SK-N-SH (cell line): Measurements from ENCODE around the gene MAT1A. TPM values are rescaled to one million over a fixed set of nuclear protein-coding genes. Genes with fewer than 3 reads are reported as not detected.

Experiments
- CTCF ChIA-PET: fragments of 300-600, 350-600 bp; formaldehyde crosslinking; extraction: SDS; loops from one replicate; lab custom pipeline; 2021; lab: Yijun Ruan, JAX
- POLR2A ChIA-PET: fragments of 350-600 bp; sonication (Branson Sonifier 250); formaldehyde crosslinking; extraction: SDS; loops from one replicate; lab custom pipeline; 2020; ENCODE audit warnings: antibody characterized with exemption, inconsistent platforms; lab: Yijun Ruan, JAX
- DNase-seq: peaks from one replicate; pipeline ENCODE4 v3.0.0; 2012
- H2AFZ ChIP-seq: fragments of 200-600 bp; sonication (generic); 2 replicates; pipeline ENCODE4 v1.8.1; 2016; ENCODE audit warnings: antibody characterized with exemption, mild to moderate bottlenecking, low read depth
- H3F3A ChIP-seq: fragments of 200-600 bp; sonication (generic); replicated peaks from 2 replicates; pipeline ENCODE3; 2016; ENCODE audit warnings: antibody characterized with exemption, mild to moderate bottlenecking; ENCODE audit not compliant: insufficient read depth
- H3K27ac ChIP-seq, 2 experiments: fragments of 200-500 bp in 1 of 2; fragments of 200-600 bp in 1 of 2; sonication (Bioruptor generic) in 1 of 2; sonication (generic), shearing (Covaris generic) in 1 of 2; 2 replicates each; pipeline versions ENCODE4 v1.5.1 to v1.6.1; 2014 to 2016; ENCODE audit warnings: low read depth in 2 of 2, inconsistent platforms in 1 of 2, low read length in 1 of 2, mild to moderate bottlenecking in 1 of 2, mixed read lengths in 1 of 2
- H3K27me3 ChIP-seq: fragments of 200-600 bp; sonication (generic), shearing (Covaris generic); 2 replicates; pipeline ENCODE4 v1.6.1; 2016; ENCODE audit warnings: mixed run types; ENCODE audit not compliant: insufficient read depth
- H3K36me3 ChIP-seq, 2 experiments: fragments of 200-500 bp in 1 of 2; fragments of 200-600 bp in 1 of 2; sonication (Bioruptor generic) in 1 of 2; sonication (generic) in 1 of 2; replicated peaks in 1 of 2; 2 replicates each; pipeline versions ENCODE3 to v1.5.1; 2014 to 2016; ENCODE audit warnings: low read length in 1 of 2, mild to moderate bottlenecking in 1 of 2; ENCODE audit not compliant: insufficient read depth in 2 of 2, control insufficient read depth in 1 of 2
- H3K4me1 ChIP-seq, 2 experiments: fragments of 200-500 bp in 1 of 2; fragments of 200-600 bp in 1 of 2; sonication (Bioruptor generic) in 1 of 2; sonication (generic), shearing (Covaris generic) in 1 of 2; 2 replicates each; pipeline versions ENCODE4 v1.5.1 to v1.6.1; 2014 to 2016; ENCODE audit warnings: low read depth in 1 of 2, low read length in 1 of 2, mixed run types in 1 of 2; ENCODE audit not compliant: insufficient read depth in 2 of 2, control insufficient read depth in 1 of 2
- H3K4me2 ChIP-seq: fragments of 200-600 bp; sonication (generic), shearing (Covaris generic); 2 replicates; pipeline ENCODE4 v1.6.1; 2017; ENCODE audit warnings: mixed run types
- H3K4me3 ChIP-seq, 2 experiments: fragments of 200-500 bp in 1 of 2; fragments of 200-600 bp in 1 of 2; sonication (Bioruptor generic) in 1 of 2; sonication (generic), shearing (Covaris generic) in 1 of 2; 2 replicates each; pipeline versions ENCODE4 v1.5.1 to v1.8.1; 2014 to 2016; ENCODE audit warnings: low read depth in 2 of 2, inconsistent platforms in 1 of 2, low read length in 1 of 2, mild to moderate bottlenecking in 1 of 2, mixed read lengths in 1 of 2, moderate library complexity in 1 of 2
- H3K79me2 ChIP-seq: fragments of 200-600 bp; sonication (generic); 2 replicates; pipeline ENCODE4 v1.8.1; 2017; ENCODE audit warnings: mild to moderate bottlenecking; ENCODE audit not compliant: insufficient read depth
- H3K9ac ChIP-seq: fragments of 200-600 bp; sonication (generic); 2 replicates; pipeline ENCODE4 v1.6.1; 2017; ENCODE audit warnings: mixed run types
- H3K9me2 ChIP-seq: fragments of 200-600 bp; sonication (generic); 2 replicates; pipeline ENCODE4 v1.6.1; 2017; ENCODE audit warnings: mixed run types
- H3K9me3 ChIP-seq: fragments of 200-600 bp; sonication (generic); 2 replicates; pipeline ENCODE4 v1.6.1; 2017; ENCODE audit warnings: mixed run types, mild to moderate bottlenecking, moderate library complexity
- H4K20me1 ChIP-seq: fragments of 200-600 bp; sonication (generic); 2 replicates; pipeline ENCODE4 v1.6.1; 2017; ENCODE audit warnings: mild to moderate bottlenecking, mixed run types; ENCODE audit not compliant: insufficient read depth
- ELF1 ChIP-seq: IDR thresholded peaks from 2 replicates; pipeline ENCODE4 v1.4.0; 2012
- EP300 ChIP-seq, 2 experiments: IDR thresholded peaks; 2 replicates each; pipeline versions ENCODE4 v1.4.0 to v1.6.1; 2012; ENCODE audit warnings: borderline replicate concordance in 1 of 2, low read depth in 1 of 2, low read length in 1 of 2
- FOXJ3 ChIP-seq: sonication (generic); formaldehyde crosslinking; IDR thresholded peaks from 2 replicates; pipeline ENCODE4 v1.5.1; 2020; ENCODE audit warnings: mild to moderate bottlenecking, missing genetic modification reagents
- IRF3 ChIP-seq: fragments of 150-350 bp; IDR thresholded peaks from 2 replicates; pipeline ENCODE4 v1.6.1; 2016; ENCODE audit warnings: mild to moderate bottlenecking, low read depth, low read length
- MXI1 ChIP-seq: IDR thresholded peaks from 2 replicates; pipeline ENCODE4 v1.6.1; 2012; ENCODE audit warnings: mild to moderate bottlenecking, low read depth, low read length, improper control_type of control experiment
- NRF1 ChIP-seq: IDR thresholded peaks from 2 replicates; pipeline ENCODE4 v1.6.1; 2012; ENCODE audit warnings: low read depth, mild to moderate bottlenecking, low read length
- POLR2AphosphoS5 ChIP-seq: IDR thresholded peaks from 2 replicates; pipeline ENCODE4 v1.6.1; 2012; ENCODE audit warnings: low read depth, low read length
- REST ChIP-seq: IDR thresholded peaks from 2 replicates; pipeline ENCODE4 v1.6.1; 2012; ENCODE audit warnings: mild to moderate bottlenecking, low read depth, low read length, moderate library complexity
- RXRA ChIP-seq: IDR thresholded peaks from 2 replicates; pipeline ENCODE4 v1.4.0; 2012; ENCODE audit warnings: low read depth, mild to moderate bottlenecking, borderline replicate concordance
- SIN3A ChIP-seq: IDR thresholded peaks from 2 replicates; pipeline ENCODE4 v1.6.1; 2012; ENCODE audit warnings: low read depth, mild to moderate bottlenecking, low read length, moderate library complexity, borderline replicate concordance
- SMC3 ChIP-seq: IDR thresholded peaks from 2 replicates; pipeline ENCODE4 v1.6.1; 2012; ENCODE audit warnings: low read depth, low read length, improper control_type of control experiment
- USF1 ChIP-seq: IDR thresholded peaks from 2 replicates; pipeline ENCODE4 v1.4.0; 2012; ENCODE audit warnings: low read depth, borderline replicate concordance
- USF2 ChIP-seq: fragments of 150-350 bp; IDR thresholded peaks from 2 replicates; pipeline ENCODE4 v1.6.1; 2017; ENCODE audit warnings: antibody characterized with exemption, low read length, low read depth, borderline replicate concordance
- WGBS: methylation state at CpG from one replicate; pipeline ENCODE4 v1.1.6; 2017; ENCODE audit warnings: low lambda C conversion rate; 5-methylcytosine and 5-hydroxymethylcytosine counted together
- polyA plus RNA-seq, 3 experiments: library from polyadenylated mRNA; depleted of rRNA; stranded (reverse); fragments of >200 nt; gene quantifications; 2 replicates each; pipeline ENCODE4 v1.2.3, GENCODE V29; 2012
- TF ChIP-seq, protein P1 (sequence below): fragments of 200-600 bp; sonication (generic); IDR thresholded peaks from 2 replicates; pipeline ENCODE4 v1.6.1; 2017; ENCODE audit warnings: antibody characterized with exemption, mild to moderate bottlenecking, moderate library complexity
- TF ChIP-seq, protein P2 (sequence below): IDR thresholded peaks from 2 replicates; pipeline ENCODE4 v1.4.0; 2012; ENCODE audit warnings: low read depth, borderline replicate concordance

The MAT1A gene
- polyA plus RNA-seq, 1 of the 3 experiments (the other 2 are of a cell fraction): 0.03 TPM

- Histone ChIP-seq H3K9ac (no peak overlapping the region), H2AFZ (no peak overlapping the region), H3K4me2 (no peak overlapping the region), H3K36me3 (no peaks in the 10 kb centered on the region), H3K27me3 (no peaks in the 10 kb centered on the region; the same call in 1 of the 2 replicates), H3K4me1 (no peaks in the 10 kb centered on the region), H4K20me1 (no peaks in the 10 kb centered on the region), H3F3A (no peaks in the 10 kb centered on the region), H3K4me3 (no peak overlapping the region), H3K27ac (no peak overlapping the region), H3K9me2 (no peaks in the 10 kb centered on the region), H3K79me2 (no peaks in the 10 kb centered on the region), H3K9me3 (no peaks in the 10 kb centered on the region)
- no peak for TF ChIP-seq MXI1
- TF ChIP-seq, protein P1, sequence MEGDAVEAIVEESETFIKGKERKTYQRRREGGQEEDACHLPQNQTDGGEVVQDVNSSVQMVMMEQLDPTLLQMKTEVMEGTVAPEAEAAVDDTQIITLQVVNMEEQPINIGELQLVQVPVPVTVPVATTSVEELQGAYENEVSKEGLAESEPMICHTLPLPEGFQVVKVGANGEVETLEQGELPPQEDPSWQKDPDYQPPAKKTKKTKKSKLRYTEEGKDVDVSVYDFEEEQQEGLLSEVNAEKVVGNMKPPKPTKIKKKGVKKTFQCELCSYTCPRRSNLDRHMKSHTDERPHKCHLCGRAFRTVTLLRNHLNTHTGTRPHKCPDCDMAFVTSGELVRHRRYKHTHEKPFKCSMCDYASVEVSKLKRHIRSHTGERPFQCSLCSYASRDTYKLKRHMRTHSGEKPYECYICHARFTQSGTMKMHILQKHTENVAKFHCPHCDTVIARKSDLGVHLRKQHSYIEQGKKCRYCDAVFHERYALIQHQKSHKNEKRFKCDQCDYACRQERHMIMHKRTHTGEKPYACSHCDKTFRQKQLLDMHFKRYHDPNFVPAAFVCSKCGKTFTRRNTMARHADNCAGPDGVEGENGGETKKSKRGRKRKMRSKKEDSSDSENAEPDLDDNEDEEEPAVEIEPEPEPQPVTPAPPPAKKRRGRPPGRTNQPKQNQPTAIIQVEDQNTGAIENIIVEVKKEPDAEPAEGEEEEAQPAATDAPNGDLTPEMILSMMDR: no peak
- no peak for TF ChIP-seq FOXJ3 (CRISPR knock-in tag)
- TF ChIP-seq RXRA: no peak
- TF ChIP-seq SMC3: no peak
- TF ChIP-seq USF1: no peak
- no peak for TF ChIP-seq REST
- TF ChIP-seq ELF1: no peak
- TF ChIP-seq EP300 (IDR thresholded peaks at IDR 0.05; ENCODE audit: borderline replicate concordance in 1 of 2, low read depth in 1 of 2, low read length in 1 of 2): no peak
- no peak for TF ChIP-seq SIN3A
- no peak for TF ChIP-seq USF2
- TF ChIP-seq, protein P2, sequence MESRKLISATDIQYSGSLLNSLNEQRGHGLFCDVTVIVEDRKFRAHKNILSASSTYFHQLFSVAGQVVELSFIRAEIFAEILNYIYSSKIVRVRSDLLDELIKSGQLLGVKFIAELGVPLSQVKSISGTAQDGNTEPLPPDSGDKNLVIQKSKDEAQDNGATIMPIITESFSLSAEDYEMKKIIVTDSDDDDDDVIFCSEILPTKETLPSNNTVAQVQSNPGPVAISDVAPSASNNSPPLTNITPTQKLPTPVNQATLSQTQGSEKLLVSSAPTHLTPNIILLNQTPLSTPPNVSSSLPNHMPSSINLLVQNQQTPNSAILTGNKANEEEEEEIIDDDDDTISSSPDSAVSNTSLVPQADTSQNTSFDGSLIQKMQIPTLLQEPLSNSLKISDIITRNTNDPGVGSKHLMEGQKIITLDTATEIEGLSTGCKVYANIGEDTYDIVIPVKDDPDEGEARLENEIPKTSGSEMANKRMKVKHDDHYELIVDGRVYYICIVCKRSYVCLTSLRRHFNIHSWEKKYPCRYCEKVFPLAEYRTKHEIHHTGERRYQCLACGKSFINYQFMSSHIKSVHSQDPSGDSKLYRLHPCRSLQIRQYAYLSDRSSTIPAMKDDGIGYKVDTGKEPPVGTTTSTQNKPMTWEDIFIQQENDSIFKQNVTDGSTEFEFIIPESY: no peak
- no peak for TF ChIP-seq NRF1
- TF ChIP-seq POLR2AphosphoS5: no peak
- no peak for TF ChIP-seq IRF3
- POLR2A ChIA-PET: no interaction called here
- 68% methylated on average over 21 of the region's 23 CpGs for WGBS
- CTCF ChIA-PET: interaction anchor here (2.7 kb wide), 1 partner anchor 19 kb away, joined by 10 read pairs; no protein-coding TSS in a partner anchor
- DNase-seq: no peak
These were observed 9.2 kb downstream of the MAT1A start for GRCh38 chr10:80280071-80280800.
